ENCODE data around the gene TRIM9. TPM values are rescaled to one million over a fixed set of nuclear protein-coding genes. Genes with fewer than 3 reads are reported as not detected.

Gene TRIM9
- total and polyA plus RNA-seq, 9 of the 15 experiments (the other 6 are each of a cell fraction or from before 2014, with no cell fraction given): 0.03 to 0.15 (median 0.04) TPM; not detected in 4

- CTCF ChIA-PET (ENCODE audit: low intra/inter-chr PET ratio): no interaction called here
- Histone ChIP-seq H3K27ac (ENCODE audit: extremely low read depth, low read depth, low read length) (no peak overlapping the region), H3K36me3 (ENCODE audit: control insufficient read depth, insufficient read depth, low read length) (no peaks in the 10 kb centered on the region), H3K4me3 (no peak overlapping the region), H3K79me2 (ENCODE audit: control insufficient read depth, insufficient read depth, low read length) (no peaks in the 10 kb centered on the region), H2AFZ (ENCODE audit: low read depth, low read length) (no peak overlapping the region), H3K27me3 (ENCODE audit: control insufficient read depth in 2 of 2, insufficient read depth in 2 of 2, low read length in 2 of 2) (peaks cover 0 to 3% of the 10 kb centered on the region in 2 experiments; a peak in 2 of 5 replicates), H3K4me1 (replicated peaks in 1 of 2; ENCODE audit: control insufficient read depth in 2 of 2, insufficient read depth in 2 of 2, low read length in 2 of 2) (no peaks in the 10 kb centered on the region), H4K20me1 (replicated peaks; ENCODE audit: control insufficient read depth, insufficient read depth, low read length) (no peaks in the 10 kb centered on the region), H3K9ac (ENCODE audit: insufficient read depth in 1 of 2, low read depth in 2 of 2, low read length in 2 of 2) (no peak overlapping the region), H3K9me1 (ENCODE audit: control insufficient read depth, insufficient read depth, low read length) (no peaks in the 10 kb centered on the region), H3K9me3 (replicated peaks; ENCODE audit: control insufficient read depth, insufficient read depth, low read depth, low read length) (no peaks in the 10 kb centered on the region), H3K4me2 (ENCODE audit: insufficient read depth, low read length) (no peak overlapping the region)
- FAIRE-seq (no peak), DNase-seq (ENCODE audit: extremely low read depth in 1 of 4, low spot score in 3 of 4) (no peak), ATAC-seq (no peak)
- no TSS peak for BruUV-seq (replicated peaks)
- POLR2A ChIA-PET: no interaction called here
- WGBS (ENCODE audit: insufficient coverage, low coverage, missing lambda C conversion rate): 0% methylated on average over 4 of the region's 4 CpGs
- intact Hi-C loops (cut with micrococcal nuclease): no loop called here
- no peak for TF ChIP-seq PYGO2 (tag; IDR thresholded peaks at IDR 0.05)
- in situ Hi-C loops (cut with MboI): no loop called here
These were observed 88.1 kb downstream of the TRIM9 start for GRCh38 chr14:51006781-51007211.

- Histone ChIP-seq H3K4me1 (replicated peaks in 1 of 2; ENCODE audit: control insufficient read depth in 2 of 2, insufficient read depth in 2 of 2, low read length in 2 of 2) (no peaks in the 10 kb centered on the region), H3K27me3 (ENCODE audit: control insufficient read depth in 2 of 2, insufficient read depth in 2 of 2, low read length in 2 of 2) (peaks cover 0 to 3% of the 10 kb centered on the region in 2 experiments; a peak in 2 of 5 replicates), H3K27ac (ENCODE audit: extremely low read depth, low read depth, low read length) (no peak overlapping the region), H3K4me2 (ENCODE audit: insufficient read depth, low read length) (no peak overlapping the region), H2AFZ (ENCODE audit: low read depth, low read length) (no peak overlapping the region), H3K79me2 (ENCODE audit: control insufficient read depth, insufficient read depth, low read length) (no peaks in the 10 kb centered on the region), H3K9me1 (ENCODE audit: control insufficient read depth, insufficient read depth, low read length) (no peaks in the 10 kb centered on the region), H4K20me1 (replicated peaks; ENCODE audit: control insufficient read depth, insufficient read depth, low read length) (no peaks in the 10 kb centered on the region), H3K4me3 (no peak overlapping the region), H3K9me3 (replicated peaks; ENCODE audit: control insufficient read depth, insufficient read depth, low read depth, low read length) (no peaks in the 10 kb centered on the region), H3K36me3 (ENCODE audit: control insufficient read depth, insufficient read depth, low read length) (no peaks in the 10 kb centered on the region), H3K9ac (ENCODE audit: insufficient read depth in 1 of 2, low read depth in 2 of 2, low read length in 2 of 2) (no peak overlapping the region)
- intact Hi-C loops (cut with micrococcal nuclease): no loop called here
- no peak for DNase-seq (ENCODE audit: extremely low read depth in 1 of 4, low spot score in 3 of 4)
- in situ Hi-C loops (cut with MboI): no loop called here
- ATAC-seq: no peak
- BruUV-seq (replicated peaks): no TSS peak
- CTCF ChIA-PET (ENCODE audit: low intra/inter-chr PET ratio): no interaction called here
- POLR2A ChIA-PET: no interaction called here
- no peak for FAIRE-seq
- WGBS (ENCODE audit: insufficient coverage, low coverage, missing lambda C conversion rate): 0% methylated on average over 2 of the region's 2 CpGs
- TF ChIP-seq NR4A1 (CRISPR knock-in tag; IDR thresholded peaks at IDR 0.05) (no peak), NR4A1 (tag; IDR thresholded peaks at IDR 0.05) (no peak), ESRRB (CRISPR knock-in tag; IDR thresholded peaks at IDR 0.05; ENCODE audit: borderline replicate concordance) (no peak), ZBTB11 (CRISPR knock-in tag; IDR thresholded peaks at IDR 0.05) (no peak), ZKSCAN8 (CRISPR knock-in tag; IDR thresholded peaks at IDR 0.05) (no peak)
- TF ChIP-seq, protein P1, sequence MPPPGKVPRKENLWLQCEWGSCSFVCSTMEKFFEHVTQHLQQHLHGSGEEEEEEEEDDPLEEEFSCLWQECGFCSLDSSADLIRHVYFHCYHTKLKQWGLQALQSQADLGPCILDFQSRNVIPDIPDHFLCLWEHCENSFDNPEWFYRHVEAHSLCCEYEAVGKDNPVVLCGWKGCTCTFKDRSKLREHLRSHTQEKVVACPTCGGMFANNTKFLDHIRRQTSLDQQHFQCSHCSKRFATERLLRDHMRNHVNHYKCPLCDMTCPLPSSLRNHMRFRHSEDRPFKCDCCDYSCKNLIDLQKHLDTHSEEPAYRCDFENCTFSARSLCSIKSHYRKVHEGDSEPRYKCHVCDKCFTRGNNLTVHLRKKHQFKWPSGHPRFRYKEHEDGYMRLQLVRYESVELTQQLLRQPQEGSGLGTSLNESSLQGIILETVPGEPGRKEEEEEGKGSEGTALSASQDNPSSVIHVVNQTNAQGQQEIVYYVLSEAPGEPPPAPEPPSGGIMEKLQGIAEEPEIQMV (tag; conservative IDR thresholded peaks at IDR 0.05; ENCODE audit: low read depth): no peak
These were observed 88.6 kb downstream of the TRIM9 start for GRCh38 chr14:51006324-51006723.

All from K562 (cell line).